OCI-LY3 (cell line): ENCODE results near the gene TSN.

ENCODE experiments used
- H2AFZ ChIP-seq: fragments of 200-600, 300-600 bp; shearing (Covaris generic); 2 replicates; pipeline ENCODE4 v1.6.0; 2014; ENCODE audit warnings: antibody characterized with exemption, low read depth, low read length
- H3K27ac ChIP-seq: fragments of 200-600, 300-600 bp; sonication (generic); 2 replicates; pipeline ENCODE4 v1.5.1; 2014; ENCODE audit warnings: mild to moderate bottlenecking, low read length, moderate library complexity, mixed read lengths
- H3K27me3 ChIP-seq: fragments of 200-600, 300-600 bp; sonication (generic); 2 replicates; pipeline ENCODE4 v1.6.1; 2014; ENCODE audit warnings: low read depth, low read length, mixed read lengths
- H3K36me3 ChIP-seq: fragments of 200-600, 300-600 bp; sonication (generic); replicated peaks from 2 replicates; pipeline ENCODE3; 2014; ENCODE audit warnings: low read depth, low read length, mixed read lengths
- H3K4me1 ChIP-seq: fragments of 300-600, 200-600 bp; sonication (generic); 2 replicates; pipeline ENCODE4 v1.6.1; 2014; ENCODE audit warnings: low read length, mixed read lengths
- H3K4me2 ChIP-seq: fragments of 200-600, 300-600 bp; sonication (generic); 2 replicates; pipeline ENCODE4 v1.6.1; 2014; ENCODE audit warnings: low read length, mixed read lengths
- H3K4me3 ChIP-seq: fragments of 300-600, 200-600 bp; sonication (generic); 2 replicates; pipeline ENCODE4 v1.5.1; 2014; ENCODE audit warnings: antibody characterized with exemption, mild to moderate bottlenecking, low read length, moderate library complexity
- H3K79me2 ChIP-seq: fragments of 300-600, 200-600 bp; shearing (Covaris generic); 2 replicates; pipeline ENCODE4 v1.6.1; 2014; ENCODE audit warnings: mild to moderate bottlenecking, low read length, mixed read lengths
- H3K9ac ChIP-seq: fragments of 300-600, 200-600 bp; shearing (Covaris generic); 2 replicates; pipeline ENCODE4 v1.6.0; 2014; ENCODE audit warnings: mild to moderate bottlenecking, low read length, moderate library complexity
- H3K9me3 ChIP-seq: fragments of 200-600, 300-600 bp; shearing (Covaris generic); 2 replicates; pipeline ENCODE4 v1.6.1; 2014; ENCODE audit warnings: low read length, mixed read lengths; ENCODE audit not compliant: insufficient read depth
- H4K20me1 ChIP-seq: fragments of 200-600, 300-600 bp; sonication (generic); 2 replicates; pipeline ENCODE4 v1.6.1; 2016; ENCODE audit warnings: low read length, mixed read lengths; ENCODE audit not compliant: insufficient read depth
- CTCF ChIP-seq: fragments of 200-600, 300-600 bp; sonication (generic); IDR thresholded peaks from 2 replicates; pipeline ENCODE4 v1.5.1; 2014; ENCODE audit warnings: antibody characterized with exemption, low read length, low read depth
- EZH2phosphoT487 ChIP-seq: fragments of 200-600 bp; shearing (Covaris generic); IDR thresholded peaks from 2 replicates; pipeline ENCODE4 v1.6.1; 2018; ENCODE audit warnings: antibody characterized with exemption, mixed run types, low read depth

TSN gene

GRCh38 chr2:121796239-121796638 lies 40.8 kb downstream of the TSN start:
- Histone ChIP-seq H3K27me3 (peaks cover under 1% of the 10 kb centered on the region; the same call in 1 of the 2 replicates), H3K79me2 (no peaks in the 10 kb centered on the region), H3K36me3 (no peaks in the 10 kb centered on the region), H3K9ac (no peak overlapping the region), H3K4me1 (no peaks in the 10 kb centered on the region), H3K9me3 (no peaks in the 10 kb centered on the region), H3K27ac (no peak overlapping the region), H2AFZ (no peak overlapping the region), H3K4me2 (no peak overlapping the region), H4K20me1 (no peaks in the 10 kb centered on the region), H3K4me3 (no peak overlapping the region)
- no peak for TF ChIP-seq EZH2phosphoT487
- TF ChIP-seq CTCF, result no peak

GRCh38 chr2:121798617-121799016 lies 43.2 kb downstream of the TSN start:
- no peak overlapping the region for H3K9ac ChIP-seq
- H3K36me3 ChIP-seq, result peaks cover 9% of the 10 kb centered on the region
- no peak overlapping the region for H3K27ac ChIP-seq
- H3K4me1 ChIP-seq, result peaks cover 2% of the 10 kb centered on the region
- H3K4me3 ChIP-seq, result no peak overlapping the region
- no peaks in the 10 kb centered on the region for H3K79me2 ChIP-seq
- no peaks in the 10 kb centered on the region for H3K27me3 ChIP-seq
- no peak overlapping the region for H3K4me2 ChIP-seq
- TF ChIP-seq EZH2phosphoT487 (no peak), CTCF (no peak)
- no peaks in the 10 kb centered on the region for H4K20me1 ChIP-seq
- no peak overlapping the region for H2AFZ ChIP-seq
- peaks cover 5% of the 10 kb centered on the region for H3K9me3 ChIP-seq

- H3K27ac ChIP-seq, result no peak overlapping the region
- no peak overlapping the region for H3K4me2 ChIP-seq
- TF ChIP-seq EZH2phosphoT487 (no peak), CTCF (no peak)
- no peak overlapping the region for H3K4me3 ChIP-seq
- H3K4me1 ChIP-seq, result peaks cover 28% of the 10 kb centered on the region
- peaks cover 11% of the 10 kb centered on the region for H3K9me3 ChIP-seq
- peaks cover 9% of the 10 kb centered on the region for H3K36me3 ChIP-seq
- H3K27me3 ChIP-seq, result no peaks in the 10 kb centered on the region
- no peak overlapping the region for H3K9ac ChIP-seq
- no peak overlapping the region for H2AFZ ChIP-seq
- no peaks in the 10 kb centered on the region for H4K20me1 ChIP-seq
- H3K79me2 ChIP-seq, result no peaks in the 10 kb centered on the region
Measured at GRCh38 chr2:121801916-121802315, 46.5 kb downstream of the TSN start.

GRCh38 chr2:121803503-121803902 lies 48.1 kb downstream of the TSN start:
- H3K4me2 ChIP-seq, result peak overlapping the region; percentile 30; the same call in 1 of the 2 replicates

More at GRCh38 chr2:121803503-121803902, 48.1 kb downstream of the TSN start:
- Histone ChIP-seq H3K27me3 (no peaks in the 10 kb centered on the region), H3K9ac (no peak overlapping the region), H3K4me1 (peaks cover 28% of the 10 kb centered on the region), H4K20me1 (no peaks in the 10 kb centered on the region), H2AFZ (no peak overlapping the region; the same call in 1 of the 2 replicates), H3K36me3 (peaks cover 9% of the 10 kb centered on the region), H3K79me2 (no peaks in the 10 kb centered on the region), H3K9me3 (peaks cover 11% of the 10 kb centered on the region), H3K4me3 (no peak overlapping the region), H3K27ac (no peak overlapping the region)
- TF ChIP-seq CTCF (no peak), EZH2phosphoT487 (no peak)
